NCI-H2196 (cell line): ENCODE results near the gene CASTOR2.
"Not testable (repeated sequence)": the region's sequence is repeated elsewhere in the genome, so short reads cannot be mapped to it uniquely, and the experiment has no call there.

Experiments used
- DNase-seq: peaks from one replicate; lab custom pipeline; 2025; ENCODE audit not compliant: unreplicated experiment; lab: John Stamatoyannopoulos, UW

CASTOR2 gene

DNA sequence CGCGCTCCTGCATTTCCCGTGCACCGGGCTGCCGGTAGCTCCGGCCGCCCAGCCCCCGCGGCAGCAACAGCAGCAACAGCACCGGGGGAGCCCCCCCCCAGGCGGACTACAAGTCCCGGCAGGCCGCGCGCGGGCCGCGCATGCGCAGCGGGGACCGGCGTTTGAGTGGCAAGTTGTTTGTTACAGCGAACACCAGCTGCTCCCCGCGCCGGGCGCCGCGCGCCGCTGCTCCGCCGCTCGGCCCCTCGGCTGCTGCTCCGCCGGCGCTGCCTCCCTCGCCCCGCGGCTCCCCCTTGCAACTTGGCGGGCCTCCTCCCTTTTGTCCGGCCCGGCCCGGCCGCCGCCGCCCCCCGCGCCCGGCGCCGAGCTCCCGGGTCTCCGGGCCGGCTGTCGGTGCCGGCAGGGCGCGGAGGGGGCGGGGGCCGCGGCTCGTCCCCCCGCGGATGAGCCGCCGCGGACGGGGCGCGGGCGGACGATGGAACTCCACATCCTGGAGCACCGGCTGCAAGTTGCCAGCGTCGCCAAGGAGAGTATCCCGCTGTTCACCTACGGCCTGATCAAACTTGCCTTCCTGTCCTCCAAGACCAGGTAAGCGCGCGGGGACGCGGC is at the start of gene CASTOR2:
TSS of gene CASTOR2 (plus strand) at position 195 of the 609 bp plus-strand sequence. CDS start at position 476, 281 bp downstream.
- DNase-seq = peak; percentile 9

GRCh38 chr7:74922321-74922890 is 42.1 kb upstream of the CASTOR2 start:
- not testable (repeated sequence) for DNase-seq

DNA sequence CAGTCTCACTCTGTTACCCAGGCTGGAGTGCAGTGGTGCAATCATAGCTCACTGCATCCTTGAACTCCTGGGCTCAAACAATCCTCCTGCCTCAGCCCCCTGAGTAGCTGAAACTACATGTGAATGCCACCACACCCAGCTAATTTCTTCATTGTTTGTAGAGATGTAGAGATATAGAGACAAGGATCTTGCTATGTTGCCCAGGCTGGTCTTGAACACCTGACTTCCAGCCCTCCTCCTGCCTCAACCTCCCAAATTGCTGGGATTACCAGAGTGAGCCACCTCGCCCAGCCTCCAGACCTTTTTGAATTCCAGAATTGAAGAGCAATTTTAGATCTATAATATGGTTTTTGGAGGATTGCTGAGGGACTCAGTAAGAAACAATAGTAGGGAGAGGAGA is 40.9 kb upstream of the CASTOR2 start:
- not testable (repeated sequence) for DNase-seq

- not testable (repeated sequence) for DNase-seq
These were observed 37.5 kb upstream of the CASTOR2 start for GRCh38 chr7:74926968-74927367.

DNA sequence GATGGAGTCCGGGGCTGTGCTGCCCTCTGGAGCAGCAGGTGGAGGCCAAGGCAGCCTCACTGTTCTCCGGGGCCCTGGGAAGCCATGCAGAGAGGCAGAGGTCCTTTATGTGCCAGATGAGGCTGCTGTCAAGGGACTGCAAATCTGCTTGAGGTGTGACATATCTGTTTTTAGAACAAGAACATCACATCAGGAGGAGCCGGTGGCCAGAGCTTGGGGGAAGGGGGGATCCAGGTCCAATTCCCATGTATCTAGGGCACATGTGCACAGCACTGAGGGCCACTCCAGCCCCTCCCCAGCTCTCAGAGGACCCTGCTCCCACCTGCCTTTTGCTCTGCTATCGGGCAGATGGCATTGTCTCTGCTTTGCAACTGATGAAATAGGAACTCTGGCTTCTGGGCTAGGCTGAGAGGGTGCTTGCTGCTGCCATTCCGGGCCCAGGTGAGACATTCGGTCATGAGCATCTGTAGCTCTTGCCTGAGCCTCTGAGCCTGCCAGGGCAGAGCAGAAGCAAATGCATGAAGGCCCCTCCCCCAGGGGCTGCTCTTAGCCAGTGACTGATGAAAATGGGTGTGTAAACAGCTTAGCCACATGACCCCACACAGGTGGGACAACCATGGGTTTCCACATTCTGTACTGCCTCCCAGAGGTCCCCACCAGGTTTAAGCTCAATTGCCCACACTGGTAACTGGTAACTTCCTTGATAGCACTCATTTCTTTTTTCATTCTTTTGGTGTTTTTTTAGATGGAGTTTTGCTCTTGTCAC is 32.8 kb upstream of the CASTOR2 start:
- not testable (repeated sequence) for DNase-seq

- DNase-seq = not testable (repeated sequence)
These were observed 25.1 kb upstream of the CASTOR2 start for GRCh38 chr7:74939429-74939828.

- DNase-seq = not testable (repeated sequence)
These were observed 23.0 kb upstream of the CASTOR2 start for GRCh38 chr7:74941302-74942069.

DNA sequence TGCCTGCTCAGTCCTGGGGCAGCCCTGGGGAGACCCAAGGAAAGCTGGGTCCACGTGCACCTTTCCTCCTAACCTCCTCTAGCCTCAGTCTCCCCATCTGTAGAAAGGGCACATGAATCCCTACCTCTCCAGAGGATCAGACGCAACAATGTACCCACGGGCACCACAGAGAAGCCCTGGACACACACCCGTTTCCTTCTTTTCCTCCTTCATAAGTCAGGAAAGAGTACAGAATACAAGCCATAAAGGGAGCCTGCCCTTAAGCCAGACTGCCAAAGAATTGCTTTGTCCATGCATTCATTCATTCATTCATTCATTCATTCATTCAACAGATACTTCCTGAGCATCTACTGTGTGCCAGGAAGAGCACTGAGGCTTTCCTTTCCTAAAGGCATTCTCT is 20.6 kb upstream of the CASTOR2 start:
- DNase-seq = not testable (repeated sequence)

GRCh38 chr7:74947741-74948140 is 16.8 kb upstream of the CASTOR2 start:
- DNase-seq = not testable (repeated sequence)

GRCh38 chr7:74953774-74954173 is 10.7 kb upstream of the CASTOR2 start:
- DNase-seq = not testable (repeated sequence)

- DNase-seq = not testable (repeated sequence)
These were observed 6.2 kb upstream of the CASTOR2 start for GRCh38 chr7:74958328-74958727.

- not testable (repeated sequence) for DNase-seq
These were observed 598 bp upstream of the CASTOR2 start for GRCh38 chr7:74963704-74964510.

- not testable (repeated sequence) for DNase-seq
These were observed 1.8 kb downstream of the CASTOR2 start for GRCh38 chr7:74966208-74966854.

- not testable (repeated sequence) for DNase-seq
These were observed 2.4 kb downstream of the CASTOR2 start for GRCh38 chr7:74966909-74967308.

DNA sequence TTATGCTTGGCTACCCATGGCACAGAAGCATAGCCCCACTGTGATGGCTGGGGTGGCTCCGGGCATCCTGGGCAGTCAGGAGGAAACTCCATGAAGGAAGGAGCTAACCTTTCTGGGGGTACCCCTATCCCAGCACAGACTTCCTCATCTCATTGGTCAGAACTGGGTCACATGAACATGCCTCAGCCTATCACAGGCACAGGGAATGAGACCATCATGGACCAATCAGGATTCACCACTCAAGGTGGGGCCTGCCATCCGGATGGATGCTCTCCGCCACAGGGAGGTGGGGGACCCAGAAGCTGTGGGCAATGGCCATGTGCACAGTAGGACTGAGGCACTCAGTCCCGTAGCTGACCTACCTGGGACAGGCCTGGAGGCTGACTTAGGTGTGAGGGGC is 6.9 kb downstream of the CASTOR2 start:
- DNase-seq = not testable (repeated sequence)

GRCh38 chr7:74972377-74972776 is 7.9 kb downstream of the CASTOR2 start:
- DNase-seq = not testable (repeated sequence)

DNA sequence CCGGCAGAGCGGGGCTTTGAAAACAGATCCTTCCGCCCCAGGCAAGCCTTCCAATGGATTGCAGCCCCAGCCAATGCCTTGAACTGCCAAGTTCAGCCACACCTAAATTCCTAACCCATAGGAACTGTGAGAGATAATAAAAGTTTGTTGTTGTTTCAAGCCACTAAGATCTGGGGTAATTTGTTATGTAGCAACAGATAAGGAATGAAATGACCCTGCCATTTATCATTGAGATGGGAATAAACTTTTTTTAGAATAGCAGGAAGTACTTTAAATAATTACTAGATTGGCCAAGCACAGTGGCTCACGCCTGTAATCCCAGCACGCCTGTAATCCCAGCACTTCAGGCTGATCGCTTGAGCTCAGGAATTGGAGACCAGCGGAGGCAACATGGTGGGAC is 11.5 kb downstream of the CASTOR2 start:
- DNase-seq = not testable (repeated sequence)

GRCh38 chr7:74977523-74977922 is 13.0 kb downstream of the CASTOR2 start:
- not testable (repeated sequence) for DNase-seq

DNA sequence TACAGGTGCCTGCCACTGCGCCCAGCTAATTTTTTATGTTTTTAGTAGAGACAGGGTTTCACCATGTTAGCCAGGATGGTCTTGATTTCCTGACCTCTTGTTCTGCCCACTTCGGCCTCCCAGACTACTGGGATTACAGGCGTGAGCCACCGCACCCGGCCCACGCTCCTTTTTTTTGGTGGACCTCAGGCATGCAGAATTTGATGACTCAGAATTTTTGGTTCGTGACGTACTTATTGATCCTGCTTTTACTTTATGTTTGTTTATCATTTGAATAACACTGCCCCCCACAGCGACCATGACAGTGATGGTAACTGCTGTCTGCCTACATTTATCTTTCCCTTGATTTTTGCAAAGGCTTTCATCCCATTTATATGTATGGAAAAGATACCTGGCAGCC is 23.9 kb downstream of the CASTOR2 start:
- DNase-seq = not testable (repeated sequence)

DNA sequence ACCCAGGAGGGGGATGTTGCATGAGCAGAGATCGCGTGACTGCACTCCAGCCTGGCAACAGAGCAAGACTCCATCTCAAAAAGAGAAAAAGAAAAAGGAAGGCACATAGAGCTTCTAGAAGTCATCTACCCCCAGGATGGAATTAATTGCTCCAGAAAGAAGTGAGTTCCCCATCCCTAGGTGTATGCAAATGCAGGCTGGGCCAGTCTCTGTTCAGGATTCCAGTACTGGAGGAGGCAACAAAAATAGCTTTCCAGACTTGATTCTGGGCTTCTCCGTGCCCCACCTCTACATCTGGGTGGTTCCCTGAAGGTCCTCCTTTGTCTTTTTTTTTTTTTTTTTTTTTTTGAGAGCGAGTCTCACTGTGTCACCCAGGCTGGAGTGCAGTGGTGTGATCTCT is 28.6 kb downstream of the CASTOR2 start:
- DNase-seq = no peak
